DMS 273 (cell line): ENCODE measurements around the gene PRR3.

Source experiments
- DNase-seq: peaks from one replicate; lab custom pipeline; 2025; ENCODE audit not compliant: unreplicated experiment; lab: John Stamatoyannopoulos, UW

PRR3 gene

DNA sequence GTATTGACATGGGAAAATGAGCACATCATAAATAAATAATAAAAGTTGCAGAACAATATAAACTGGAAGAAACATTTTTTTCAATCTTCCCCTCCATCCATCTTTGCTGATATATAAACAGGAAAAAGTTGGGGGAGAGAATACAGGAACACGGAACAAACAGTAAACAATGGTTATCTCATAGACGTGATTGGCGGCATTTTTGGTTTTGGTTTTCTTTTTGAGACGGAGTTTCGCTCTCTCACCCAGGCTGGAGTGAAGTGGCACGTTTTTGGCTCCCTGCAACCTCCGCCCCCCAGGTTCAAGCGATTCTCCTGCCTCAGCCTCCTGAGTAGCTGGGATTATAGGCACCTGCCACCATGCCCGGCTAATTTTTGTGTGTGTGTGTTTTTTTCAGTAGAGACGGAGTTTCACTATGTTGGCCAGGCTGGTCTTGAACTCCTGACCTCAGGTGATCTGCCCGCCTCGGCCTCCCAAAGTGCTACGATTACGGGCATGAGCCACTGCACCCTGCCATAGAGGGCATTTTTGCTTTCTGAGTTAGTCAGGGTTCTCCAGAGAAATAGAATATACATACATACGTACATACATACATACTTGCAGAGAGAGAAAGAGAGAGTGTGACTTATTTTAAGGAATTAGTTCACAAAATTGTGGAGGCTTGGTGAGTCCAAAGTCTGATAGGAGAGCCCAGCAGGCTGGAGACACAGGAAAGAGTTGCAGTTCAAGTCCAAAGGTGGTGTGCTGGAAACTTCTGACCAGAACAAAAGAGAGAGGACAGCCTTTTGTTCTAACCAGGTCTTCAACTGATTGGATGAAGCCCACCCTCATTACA is 23.4 kb upstream of the PRR3 start:
- DNase-seq, result no peak

DNA sequence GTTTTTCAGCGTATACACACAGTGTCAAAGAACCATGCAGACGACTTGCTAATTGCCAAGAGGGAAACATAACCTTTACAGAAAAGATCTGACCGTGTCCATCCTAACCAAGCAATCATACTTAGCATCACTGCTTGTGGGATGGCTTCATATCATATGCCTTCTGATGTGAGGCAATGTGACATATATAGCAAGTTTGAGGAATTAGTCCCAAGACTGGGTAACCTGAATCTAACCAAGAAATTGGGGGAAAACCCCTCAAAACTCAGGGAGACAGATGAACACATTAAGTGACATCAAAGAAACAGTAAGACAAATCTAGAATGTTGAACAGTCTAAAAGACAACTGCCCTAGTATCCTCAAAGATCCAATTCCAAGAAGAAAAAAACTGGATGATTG is 19.2 kb upstream of the PRR3 start:
- no peak for DNase-seq

DNA sequence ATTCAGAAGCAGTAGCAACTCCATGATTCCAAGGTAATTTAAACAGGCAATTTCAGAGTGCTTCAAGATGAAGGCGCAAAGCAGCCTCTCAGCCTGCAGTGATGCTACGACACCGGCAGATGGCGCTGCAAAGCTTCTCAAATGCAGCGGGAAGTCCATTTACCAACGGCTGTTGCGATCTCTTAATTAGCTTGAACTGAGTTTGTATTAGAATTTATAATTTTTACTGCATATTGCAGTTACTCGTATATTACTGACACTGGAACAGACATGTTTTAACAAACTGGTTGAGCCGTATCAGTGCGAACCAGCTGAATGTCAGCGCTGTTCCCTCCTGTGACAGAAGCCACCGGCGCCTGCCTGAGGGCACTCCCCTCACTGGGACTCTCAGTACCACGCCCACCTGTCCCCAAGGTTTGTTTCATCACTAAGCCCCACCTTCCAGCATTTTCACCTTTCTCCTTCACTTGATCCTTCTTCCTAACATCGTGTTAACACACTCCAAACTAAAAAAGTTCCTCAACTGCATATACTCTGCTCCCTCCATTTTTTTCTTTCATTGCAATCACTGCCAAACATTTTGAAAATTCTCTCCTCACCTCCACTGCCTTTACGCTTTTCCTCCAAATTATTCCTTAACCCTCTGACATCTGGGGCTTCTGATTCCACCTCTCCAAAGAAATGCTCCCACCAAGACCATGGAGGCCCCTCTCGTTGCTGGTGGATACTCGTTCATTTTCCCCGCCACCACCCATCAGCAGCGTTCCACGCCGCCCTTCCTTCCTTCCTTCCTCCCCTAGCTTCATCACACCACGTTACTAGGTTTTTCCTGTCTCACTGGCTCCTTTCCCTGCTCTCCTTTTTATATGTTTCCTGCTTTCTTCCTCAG is 15.3 kb upstream of the PRR3 start:
- DNase-seq, result peak; percentile 91

DNA sequence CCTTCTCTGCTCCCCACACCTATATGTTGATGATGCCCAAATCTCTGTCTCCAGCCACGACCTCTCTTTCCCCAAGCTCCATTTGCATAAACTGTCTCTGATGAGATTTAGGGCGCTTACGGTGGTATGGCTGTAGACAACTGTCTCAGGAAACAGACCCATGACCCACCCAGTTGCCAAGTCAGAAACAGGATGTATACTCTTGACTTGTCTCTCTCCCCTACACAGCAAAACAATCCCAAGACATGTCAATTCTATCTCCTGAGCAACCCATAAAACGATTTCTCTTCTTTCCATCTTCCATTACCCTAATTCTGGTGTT is 14.7 kb upstream of the PRR3 start:
- no peak for DNase-seq

DNA sequence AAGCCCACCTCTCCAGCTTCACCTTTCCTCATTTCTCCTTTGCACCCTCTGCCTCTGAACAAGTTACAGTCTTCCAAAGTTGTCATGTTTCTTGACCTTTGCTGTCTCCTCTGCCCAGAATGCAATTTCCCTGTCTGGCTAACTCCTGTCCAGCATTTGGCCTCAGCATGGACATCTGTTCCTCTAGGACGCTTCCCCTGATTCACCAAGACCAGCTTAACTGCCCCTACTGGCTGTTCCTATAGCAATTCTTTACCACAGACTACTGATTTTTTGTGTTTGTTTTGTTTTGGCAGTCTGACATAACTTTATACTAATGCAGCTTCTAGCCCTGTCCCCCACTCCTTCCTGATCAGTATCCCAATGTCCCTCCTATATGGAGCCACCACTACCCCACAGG is 14.2 kb upstream of the PRR3 start:
- DNase-seq, result no peak

GRCh38 chr6:30543821-30544220 is 13.3 kb upstream of the PRR3 start:
- DNase-seq, result no peak

DNA sequence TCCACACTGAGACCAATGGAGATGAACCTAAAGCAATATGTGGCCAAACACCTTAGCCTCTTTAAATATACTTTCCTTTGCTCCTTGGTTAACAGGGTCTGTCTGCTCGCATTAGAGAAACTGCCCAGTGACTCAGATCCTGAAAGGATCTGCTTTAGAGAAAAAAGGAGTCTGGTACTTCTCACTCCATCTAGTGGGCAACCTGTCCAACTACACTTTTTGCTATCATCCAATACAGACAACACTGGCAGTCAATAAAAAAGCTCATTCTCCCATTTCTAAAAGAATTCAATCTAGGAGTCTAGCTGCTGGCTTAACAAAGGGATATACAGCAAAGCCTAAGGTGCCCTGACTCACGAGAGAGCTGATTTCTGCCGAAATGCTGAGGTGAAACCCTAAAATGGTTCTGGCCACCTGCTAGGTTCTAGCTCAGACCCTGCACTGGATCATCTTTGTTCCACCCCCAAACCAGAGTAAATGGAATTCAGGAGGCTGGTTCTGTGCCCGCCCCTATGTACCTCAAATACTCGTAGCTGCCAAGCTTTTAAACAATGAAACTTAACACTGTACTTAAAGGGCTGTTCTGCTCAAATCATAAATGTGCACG is 12.3 kb upstream of the PRR3 start:
- DNase-seq, result peak; percentile 73

DNA sequence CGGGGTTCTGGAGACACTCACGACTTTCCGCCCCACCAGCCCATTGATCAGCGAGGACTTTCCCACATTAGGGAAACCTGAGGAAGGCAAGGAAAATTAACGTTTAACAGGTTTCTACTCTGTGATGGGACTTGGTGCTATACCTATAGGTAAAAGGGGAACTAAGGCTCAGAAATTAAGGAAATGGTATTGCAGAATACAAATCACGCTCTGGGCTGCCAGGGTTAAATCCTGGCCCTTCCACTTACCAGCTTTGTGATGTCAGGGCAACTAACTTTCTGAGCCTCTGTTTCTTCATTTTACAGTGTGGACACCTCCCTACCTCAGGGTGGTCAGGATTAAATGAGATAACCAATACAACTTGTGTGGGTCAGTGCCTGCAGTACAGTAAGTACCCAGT is 9.6 kb upstream of the PRR3 start:
- no peak for DNase-seq

- no peak for DNase-seq
Observed at GRCh38 chr6:30548375-30548774, 8.7 kb upstream of the PRR3 start.

DNA sequence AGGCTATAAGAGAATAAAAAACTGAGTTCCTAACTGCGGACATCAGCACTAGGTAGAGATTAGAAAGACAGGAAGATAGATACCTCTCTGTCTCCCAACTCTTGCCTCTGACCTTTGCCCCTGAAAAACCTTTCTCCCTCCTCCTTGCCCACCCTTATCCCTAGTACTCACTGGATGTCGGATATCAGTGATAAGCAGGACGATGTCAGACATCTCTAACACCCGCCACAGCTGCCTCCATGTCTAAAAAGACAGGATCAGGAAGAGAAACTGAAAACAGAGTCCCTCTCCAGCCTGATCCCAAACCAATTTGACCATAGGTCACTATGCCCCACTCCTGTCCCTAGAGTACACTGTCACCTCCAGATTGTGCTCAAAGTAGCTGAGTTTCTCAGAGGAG is 2.7 kb upstream of the PRR3 start:
- DNase-seq, result no peak

GRCh38 chr6:30554962-30555815 is 1.9 kb upstream of the PRR3 start:
- peak; percentile 67 for DNase-seq

DNA sequence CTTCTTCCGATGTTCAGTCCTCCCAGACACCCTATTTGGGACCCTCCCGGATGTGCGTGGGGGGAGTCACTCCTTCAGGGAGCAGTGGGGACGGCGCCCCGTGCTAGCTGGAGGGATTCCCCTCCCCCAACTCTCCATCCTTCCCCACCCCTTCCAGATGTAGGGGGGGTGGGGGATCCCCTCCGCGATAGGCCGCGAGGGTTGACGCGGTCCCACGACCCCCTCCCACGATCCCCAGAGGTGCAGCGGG is 1.4 kb upstream of the PRR3 start:
- no peak for DNase-seq

- peak; percentile 92 for DNase-seq
Observed at GRCh38 chr6:30556066-30556905, 809 bp upstream of the PRR3 start, which contains the start of gene GNL1. Gene GNL1 (minus strand): TSS chr6:30556489. CDS start chr6:30556203, 286 bp downstream.

DNA sequence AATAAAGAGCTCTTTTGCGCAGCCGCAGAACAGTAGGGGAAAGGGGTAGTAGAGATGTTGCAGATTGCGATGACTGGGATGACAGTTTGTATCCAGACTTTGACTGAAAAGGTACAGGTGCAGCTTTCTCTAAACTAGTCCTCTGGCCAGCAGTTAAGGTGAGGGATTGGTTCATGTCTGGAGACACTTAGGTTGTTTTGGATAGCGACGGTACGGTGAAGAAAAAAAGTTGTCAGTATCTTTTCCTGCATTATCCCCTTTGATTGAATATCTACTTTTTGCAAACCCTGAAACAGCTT is 537 bp downstream of the PRR3 start:
- DNase-seq, result no peak

GRCh38 chr6:30560930-30561329 is 3.8 kb downstream of the PRR3 start:
- no peak for DNase-seq

DNA sequence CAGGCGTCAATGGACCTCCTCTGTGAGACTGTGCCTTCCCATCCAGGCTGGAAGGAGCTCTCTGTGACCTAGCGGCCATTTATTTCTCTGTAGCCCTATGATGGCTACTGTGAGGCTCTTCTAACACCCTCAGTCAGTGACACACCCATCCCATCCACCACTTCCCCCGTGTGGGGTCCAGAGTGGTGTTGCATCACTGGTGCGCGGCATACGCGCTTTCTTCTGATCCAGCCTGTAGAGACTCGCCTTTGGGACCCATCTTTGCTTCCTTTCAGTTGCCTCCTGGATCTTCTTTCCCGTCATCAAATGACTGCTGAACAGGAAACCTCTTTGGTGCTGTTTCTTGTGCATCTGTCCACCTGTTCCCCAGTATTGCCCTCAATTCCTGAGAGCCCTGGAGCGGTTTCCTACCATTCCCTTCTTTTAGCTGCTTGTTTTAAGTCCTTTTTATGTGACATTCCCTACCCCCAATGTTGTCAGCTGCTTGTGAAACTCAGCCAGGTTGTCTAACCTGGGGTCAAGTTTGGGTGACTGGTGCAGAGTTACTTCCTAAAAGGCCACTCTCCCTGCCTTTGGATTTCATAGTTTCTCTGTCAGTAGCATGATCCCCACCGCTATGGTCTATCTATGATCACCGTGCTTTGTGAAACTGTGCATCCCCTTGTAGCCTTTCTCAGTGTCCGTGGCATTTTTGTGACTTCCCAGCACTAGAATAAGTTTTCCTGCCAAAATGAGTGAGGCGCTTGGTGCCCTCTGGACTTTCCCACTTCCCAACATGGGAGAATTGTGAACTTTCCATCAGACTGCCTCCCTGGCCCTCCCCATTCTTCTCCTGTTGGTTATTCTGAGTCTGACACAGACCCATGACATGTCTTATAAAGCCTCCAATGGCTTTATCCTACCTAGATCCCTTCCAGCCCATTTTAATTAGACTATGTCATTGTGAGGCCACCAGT is 5.7 kb downstream of the PRR3 start:
- DNase-seq, result no peak

DNA sequence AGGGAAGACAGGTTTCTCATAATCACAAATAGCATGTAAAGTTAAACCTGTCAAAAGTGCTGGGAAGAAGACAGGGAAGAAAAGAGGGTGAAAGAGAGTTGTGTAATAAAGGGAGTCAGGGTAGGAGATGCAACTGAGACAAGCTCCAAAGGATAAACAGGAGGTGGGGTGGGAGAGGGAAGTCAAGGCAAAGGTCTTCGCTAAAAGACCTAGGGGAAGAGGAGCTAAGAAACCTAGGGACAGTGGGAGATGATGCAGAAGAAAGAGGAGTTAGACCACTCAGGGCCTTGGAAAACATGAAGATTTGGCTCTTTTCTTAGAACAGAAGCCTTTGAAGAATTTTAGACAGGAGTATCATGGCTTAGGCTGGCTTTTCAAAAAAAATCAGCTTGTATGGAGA is 7.0 kb downstream of the PRR3 start:
- no peak for DNase-seq

GRCh38 chr6:30565772-30566171 is 8.7 kb downstream of the PRR3 start:
- no peak for DNase-seq

DNA sequence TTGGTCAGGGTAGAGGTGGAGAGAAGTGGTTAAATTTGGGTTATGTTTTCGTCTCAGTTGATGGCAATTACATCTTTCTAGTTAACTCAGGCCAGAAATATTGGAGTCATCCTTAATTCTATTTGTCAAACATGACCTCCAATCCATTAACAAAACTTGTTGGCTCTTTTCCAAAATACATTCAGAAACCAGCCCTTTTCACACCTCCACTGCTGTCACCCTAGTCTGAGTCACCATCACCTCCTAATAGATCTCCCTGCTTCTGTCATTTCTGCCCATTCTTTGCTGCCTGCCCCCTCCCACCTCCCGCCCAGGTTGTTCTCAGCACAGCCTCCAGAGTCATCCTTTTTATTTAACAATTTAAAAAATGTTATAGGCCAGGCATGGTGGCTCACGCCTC is 11.2 kb downstream of the PRR3 start:
- no peak for DNase-seq
